Measurements from ENCODE around the gene MEIG1.
A peak's percentile ranks its signal among the peaks of the same experiment; 100 is the strongest.
"Not testable (repeated sequence)": the region's sequence is repeated elsewhere in the genome, so short reads cannot be mapped to it uniquely, and the experiment has no call there.

Gene MEIG1

GRCh38 chr10:14924013-14924412, 35.2 kb upstream of the MEIG1 start:
- no peak overlapping the region for H3K4me3 ChIP-seq (ENCODE audit: control insufficient read depth, low read depth, low read length)
- no peak for TF ChIP-seq CTCF (conservative IDR thresholded peaks at IDR 0.05; ENCODE audit: control insufficient read depth, insufficient read depth, low read depth, low read length)
- no peak for DNase-seq (ENCODE audit: low read depth)

GRCh38 chr10:14925268-14925667, 33.9 kb upstream of the MEIG1 start:
- no peak for DNase-seq (ENCODE audit: low read depth)
- TF ChIP-seq CTCF (conservative IDR thresholded peaks at IDR 0.05; ENCODE audit: control insufficient read depth, insufficient read depth, low read depth, low read length), result no peak
- H3K4me3 ChIP-seq (ENCODE audit: control insufficient read depth, low read depth, low read length), result no peak overlapping the region

- DNase-seq (ENCODE audit: low read depth), result no peak
- H3K4me3 ChIP-seq (ENCODE audit: control insufficient read depth, low read depth, low read length), result no peak overlapping the region
- no peak for TF ChIP-seq CTCF (conservative IDR thresholded peaks at IDR 0.05; ENCODE audit: control insufficient read depth, insufficient read depth, low read depth, low read length)
These were observed 33.1 kb upstream of the MEIG1 start for GRCh38 chr10:14926061-14926470.

- no peak for DNase-seq (ENCODE audit: low read depth)
- H3K4me3 ChIP-seq (ENCODE audit: control insufficient read depth, low read depth, low read length), result no peak overlapping the region
- no peak for TF ChIP-seq CTCF (conservative IDR thresholded peaks at IDR 0.05; ENCODE audit: control insufficient read depth, insufficient read depth, low read depth, low read length)
These were observed 32.3 kb upstream of the MEIG1 start for GRCh38 chr10:14926722-14927416.

GRCh38 chr10:14930610-14931009, 28.6 kb upstream of the MEIG1 start:
- H3K4me3 ChIP-seq (ENCODE audit: control insufficient read depth, low read depth, low read length), result no peak overlapping the region
- no peak for TF ChIP-seq CTCF (conservative IDR thresholded peaks at IDR 0.05; ENCODE audit: control insufficient read depth, insufficient read depth, low read depth, low read length)
- DNase-seq (ENCODE audit: low read depth), result no peak

GRCh38 chr10:14936584-14936983, 22.6 kb upstream of the MEIG1 start:
- no peak overlapping the region for H3K4me3 ChIP-seq (ENCODE audit: control insufficient read depth, low read depth, low read length)
- DNase-seq (ENCODE audit: low read depth), result no peak
- no peak for TF ChIP-seq CTCF (conservative IDR thresholded peaks at IDR 0.05; ENCODE audit: control insufficient read depth, insufficient read depth, low read depth, low read length)

GRCh38 chr10:14938971-14939370, 20.2 kb upstream of the MEIG1 start:
- peak; percentile 33 for DNase-seq (ENCODE audit: low read depth)
- H3K4me3 ChIP-seq (ENCODE audit: control insufficient read depth, low read depth, low read length), result not testable (repeated sequence)

GRCh38 chr10:14942147-14942949, 16.8 kb upstream of the MEIG1 start:
- H3K4me3 ChIP-seq (ENCODE audit: control insufficient read depth, low read depth, low read length); DNase-seq (ENCODE audit: low read depth): not testable (repeated sequence)

GRCh38 chr10:14942950-14943338, 16.2 kb upstream of the MEIG1 start:
- not testable (repeated sequence) for DNase-seq (ENCODE audit: low read depth); H3K4me3 ChIP-seq (ENCODE audit: control insufficient read depth, low read depth, low read length)

Data from fibroblast of mammary gland (primary cell).